CD4-positive, alpha-beta memory T cell (primary cell): ENCODE results near the gene HES3. TPM values are rescaled to one million over a fixed set of nuclear protein-coding genes. Genes with fewer than 3 reads are reported as not detected.

Experiments
- CTCF ChIA-PET: fragments of 350-600 bp; sonication (Branson Sonifier 250); formaldehyde crosslinking; loops from one replicate; lab custom pipeline; 2021; ENCODE audit warnings: inconsistent platforms; ENCODE audit not compliant: partially characterized antibody; lab: Charles Lee
- POLR2A ChIA-PET: fragments of 350-600 bp; sonication (Branson Sonifier 250); formaldehyde crosslinking; loops from one replicate; lab custom pipeline; 2021; ENCODE audit not compliant: partially characterized antibody; lab: Charles Lee
- DNase-seq, 5 donors: peaks; one replicate each; pipeline versions ENCODE4 v3.0.0 to v3.0.0-alpha.2; 2020 to 2022; ENCODE audit warnings: mixed read lengths in 1 of 5
- H3K27ac ChIP-seq: one replicate; pipeline ENCODE4 v1.7.0; 2013; ENCODE audit warnings: low read depth, low read length
- H3K27me3 ChIP-seq: 2 replicates; pipeline ENCODE4 v1.7.0; 2013; ENCODE audit warnings: mild to moderate bottlenecking, low read length, moderate library complexity; ENCODE audit not compliant: insufficient read depth
- H3K36me3 ChIP-seq: 2 replicates; pipeline ENCODE4 v1.7.0; 2013; ENCODE audit warnings: mild to moderate bottlenecking, low read length, moderate library complexity; ENCODE audit not compliant: insufficient read depth
- H3K4me1 ChIP-seq: 2 replicates; pipeline ENCODE4 v1.7.0; 2013; ENCODE audit warnings: mild to moderate bottlenecking, low read length, moderate library complexity; ENCODE audit not compliant: insufficient read depth
- H3K4me3 ChIP-seq, 2 donors: one replicate each; pipeline ENCODE4 v1.7.0; 2013; ENCODE audit warnings: low read length in 2 of 2, mild to moderate bottlenecking in 1 of 2
- H3K9me3 ChIP-seq, 2 donors: one replicate each; pipeline ENCODE4 v1.7.0; 2013; ENCODE audit warnings: low read length in 2 of 2, control low read depth in 1 of 2; ENCODE audit not compliant: control insufficient read depth in 1 of 2
- H3K27ac Mint-ChIP-seq, 7 donors: one replicate each; pipeline ENCODE4 v1.8.0; 2020 to 2021; ENCODE audit warnings: mixed read lengths in 7 of 7, mild to moderate bottlenecking in 6 of 7, inconsistent platforms in 3 of 7, moderate library complexity in 3 of 7
- H3K27me3 Mint-ChIP-seq, 2 donors: one replicate each; pipeline ENCODE4 v1.8.0; 2020 to 2021; ENCODE audit warnings: mixed read lengths in 2 of 2
- H3K36me3 Mint-ChIP-seq, 2 donors: one replicate each; pipeline ENCODE4 v1.8.0; 2020 to 2021; ENCODE audit warnings: mixed read lengths in 2 of 2, inconsistent platforms in 1 of 2, mild to moderate bottlenecking in 1 of 2
- H3K4me1 Mint-ChIP-seq, 4 donors: one replicate each; pipeline ENCODE4 v1.8.0; 2020 to 2021; ENCODE audit warnings: mixed read lengths in 4 of 4, mild to moderate bottlenecking in 1 of 4
- H3K4me3 Mint-ChIP-seq, 8 donors: one replicate each; pipeline ENCODE4 v1.8.0; 2020 to 2021; ENCODE audit warnings: mixed read lengths in 8 of 8, mild to moderate bottlenecking in 7 of 8, moderate library complexity in 6 of 8, inconsistent platforms in 3 of 8
- H3K9me3 Mint-ChIP-seq, 8 donors: one replicate each; pipeline ENCODE4 v1.8.0; 2020 to 2021; ENCODE audit warnings: mixed read lengths in 8 of 8, mild to moderate bottlenecking in 5 of 8, inconsistent platforms in 3 of 8, moderate library complexity in 1 of 8
- intact Hi-C: fragments of 100-400 bp; cut with micrococcal nuclease; formaldehyde crosslinking; loops from one replicate; pipeline ENCODE4 v1.15.1; 2023
- polyA plus RNA-seq, 2 donors: library from polyadenylated mRNA; unstranded; fragments of 300-500 nt; fragmentation: Illumina TruSeq; gene quantifications; one replicate each; pipeline ENCODE4 v1.2.3, GENCODE V29; 2021
- total RNA-seq, 2 experiments: library from RNA; stranded (reverse); gene quantifications; one replicate each; pipeline ENCODE4 v1.2.3, GENCODE V29; 2021

HES3 gene
- total and polyA plus RNA-seq, 4 experiments from 2014 or later = not detected

DNA sequence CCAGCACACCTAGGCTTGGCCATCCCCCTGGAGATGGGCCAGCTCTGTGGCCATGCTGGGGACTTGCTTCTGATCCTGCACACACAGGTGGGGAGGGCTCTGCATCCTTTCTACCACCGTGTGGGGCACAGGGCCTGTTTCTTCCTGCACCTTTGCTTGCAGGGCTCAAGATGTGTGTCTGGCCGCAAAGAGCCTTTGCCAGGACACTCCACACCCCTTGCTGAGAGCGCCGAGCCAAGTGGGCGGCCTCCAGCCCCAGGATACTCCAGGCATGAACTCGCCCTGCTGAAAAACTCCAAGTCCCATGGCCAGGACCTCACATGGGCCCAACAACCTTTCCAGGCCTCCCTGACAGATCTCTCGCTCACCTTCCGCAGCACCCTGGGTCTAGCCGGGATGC is 28.5 kb downstream of the HES3 start:
- Histone ChIP-seq H3K36me3 (no peaks in the 10 kb centered on the region), H3K27ac (no peak overlapping the region), H3K4me1 (no peaks in the 10 kb centered on the region), H3K27me3 (no peaks in the 10 kb centered on the region), H3K9me3 (no peaks in the 10 kb centered on the region), H3K4me3 (no peak overlapping the region)
- DNase-seq = no peak
- H3K9me3 Mint-ChIP-seq = peaks cover 0 to 1% (median 0%) of the 10 kb centered on the region in 8 donors
- intact Hi-C loops = no loop called here
- H3K4me3 Mint-ChIP-seq = no peak overlapping the region
- H3K27me3 Mint-ChIP-seq = no peaks in the 10 kb centered on the region
- peaks cover 0 to 1% of the 10 kb centered on the region in 2 donors for H3K36me3 Mint-ChIP-seq
- ChIA-PET CTCF (no interaction called here), POLR2A (no interaction called here)
- H3K27ac Mint-ChIP-seq = no peak overlapping the region
- H3K4me1 Mint-ChIP-seq = no peaks in the 10 kb centered on the region

DNA sequence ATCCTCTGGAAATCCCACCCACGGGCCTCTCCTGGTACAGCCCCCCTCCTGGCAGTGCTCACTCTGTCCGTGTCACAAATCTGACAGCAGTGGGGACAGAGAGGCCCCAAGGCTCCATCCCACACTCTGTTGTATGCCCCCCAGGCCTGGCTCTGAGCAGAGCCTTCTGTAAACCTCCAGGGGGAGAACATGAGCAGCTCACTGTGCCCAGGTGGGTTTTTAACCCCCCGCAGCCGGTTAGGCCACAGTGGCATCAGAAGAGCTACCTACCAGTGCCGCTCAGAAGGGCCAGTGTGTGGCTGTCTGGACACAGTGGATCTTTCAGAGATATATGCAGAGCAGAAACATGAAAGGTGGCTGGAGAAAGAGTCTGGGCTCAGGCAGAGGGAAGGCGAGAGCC is 28.9 kb downstream of the HES3 start:
- H3K27ac ChIP-seq = no peak overlapping the region
- no peaks in the 10 kb centered on the region for H3K27me3 ChIP-seq
- Mint-ChIP-seq H3K27me3 (no peaks in the 10 kb centered on the region), H3K4me1 (no peaks in the 10 kb centered on the region), H3K4me3 (no peak overlapping the region), H3K9me3 (no peaks in the 10 kb centered on the region), H3K27ac (no peak overlapping the region), H3K36me3 (peaks cover 0 to 3% of the 10 kb centered on the region in 2 donors)
- DNase-seq = no peak
- H3K4me1 ChIP-seq = no peaks in the 10 kb centered on the region
- intact Hi-C loops = no loop called here
- CTCF ChIA-PET = no interaction called here
- no peaks in the 10 kb centered on the region for H3K36me3 ChIP-seq
- POLR2A ChIA-PET = no interaction called here
- no peaks in the 10 kb centered on the region for H3K9me3 ChIP-seq
- no peak overlapping the region for H3K4me3 ChIP-seq

DNA sequence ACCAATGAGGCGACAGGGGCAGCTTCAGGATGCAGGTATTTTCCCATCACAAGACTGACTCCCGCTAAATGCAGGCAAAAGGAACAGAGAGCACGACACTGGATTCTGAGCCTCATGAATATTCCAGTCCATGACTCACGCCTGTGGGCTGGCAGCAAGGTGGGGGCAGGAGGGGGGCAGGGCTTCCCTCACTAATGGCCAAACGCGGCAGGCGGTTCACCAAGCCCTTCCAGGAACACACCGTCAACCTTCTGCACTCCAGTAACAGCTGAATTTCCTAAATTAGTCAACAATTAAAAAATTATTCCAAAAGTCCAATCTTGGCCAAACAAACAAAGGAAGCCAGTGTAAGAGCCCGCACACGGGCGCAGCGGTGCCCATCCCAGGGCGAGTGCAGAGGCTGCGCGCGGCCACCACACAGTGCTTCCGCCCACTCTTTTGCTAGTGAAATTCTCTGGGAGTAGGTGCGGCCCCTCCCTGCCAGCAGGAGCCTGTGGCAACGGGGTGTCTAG is 29.5 kb downstream of the HES3 start:
- Histone ChIP-seq H3K36me3 (no peaks in the 10 kb centered on the region), H3K27ac (no peak overlapping the region)
- CTCF ChIA-PET = no interaction called here

DNA sequence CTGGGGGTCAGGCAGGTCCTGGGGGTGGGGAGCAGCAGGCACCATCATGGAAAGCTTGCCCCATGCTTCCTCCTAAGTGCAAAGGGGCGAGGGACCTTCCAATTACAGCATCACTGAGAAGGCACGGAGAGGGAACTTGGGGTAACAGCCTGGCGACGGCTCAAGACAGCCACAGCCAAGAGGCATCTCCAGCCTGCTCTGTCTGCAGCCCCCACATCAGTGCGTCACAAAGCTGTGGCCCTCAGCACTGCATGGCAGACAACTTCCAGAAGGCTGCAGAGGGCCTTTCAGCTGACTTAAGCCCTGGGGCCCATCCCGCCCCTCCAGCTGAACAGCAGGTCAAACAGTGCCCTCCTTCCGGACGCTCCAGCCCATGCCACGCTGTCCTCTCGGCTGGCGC is 30.1 kb downstream of the HES3 start:
- Histone ChIP-seq H3K36me3 (no peaks in the 10 kb centered on the region), H3K9me3 (no peaks in the 10 kb centered on the region), H3K27me3 (no peaks in the 10 kb centered on the region), H3K4me1 (no peaks in the 10 kb centered on the region), H3K27ac (no peak overlapping the region), H3K4me3 (no peak overlapping the region)
- Mint-ChIP-seq H3K4me3 (no peak overlapping the region), H3K27me3 (no peaks in the 10 kb centered on the region), H3K36me3 (peaks cover 0 to 7% of the 10 kb centered on the region in 2 donors), H3K4me1 (no peaks in the 10 kb centered on the region), H3K9me3 (no peaks in the 10 kb centered on the region), H3K27ac (no peak overlapping the region)
- ChIA-PET CTCF (no interaction called here), POLR2A (no interaction called here)
- intact Hi-C loops = no loop called here
- no peak for DNase-seq

More for the DNA sequence above, 29.5 kb downstream of the HES3 start:
- no peaks in the 10 kb centered on the region for H3K4me1 Mint-ChIP-seq
- Histone ChIP-seq H3K4me3 (no peak overlapping the region), H3K4me1 (no peaks in the 10 kb centered on the region), H3K9me3 (no peaks in the 10 kb centered on the region), H3K27me3 (no peaks in the 10 kb centered on the region)
- H3K4me3 Mint-ChIP-seq = no peak overlapping the region
- peaks cover 0 to 4% of the 10 kb centered on the region in 2 donors for H3K36me3 Mint-ChIP-seq
- no peaks in the 10 kb centered on the region for H3K27me3 Mint-ChIP-seq
- POLR2A ChIA-PET = no interaction called here
- intact Hi-C loops = no loop called here
- no peak for DNase-seq
- no peak overlapping the region for H3K27ac Mint-ChIP-seq
- no peaks in the 10 kb centered on the region for H3K9me3 Mint-ChIP-seq

DNA sequence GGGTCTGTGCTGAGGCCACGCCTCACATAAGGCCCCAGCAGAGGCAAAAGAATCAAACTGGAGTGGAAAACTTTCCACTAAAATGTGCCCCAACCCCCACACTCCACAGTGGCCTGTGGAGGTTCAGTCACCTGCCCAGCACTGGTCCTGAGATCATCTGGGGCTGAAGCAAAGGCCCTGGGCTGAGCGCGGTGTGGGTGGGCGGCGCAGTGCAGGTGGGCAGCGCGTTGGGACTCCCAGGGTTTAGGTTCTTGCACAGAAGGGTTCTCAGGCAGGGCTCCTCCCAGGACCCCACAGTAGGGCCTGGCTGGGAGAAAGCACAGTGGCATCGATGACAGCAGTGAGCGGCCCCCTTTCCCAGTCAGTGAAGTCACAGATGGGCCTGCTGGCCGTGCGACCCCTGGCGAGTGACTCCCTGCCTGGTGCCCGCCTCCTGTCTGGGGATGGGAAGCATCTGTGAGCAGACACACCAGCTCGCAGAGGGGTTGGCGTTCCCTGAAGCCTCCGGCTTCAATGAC is 30.7 kb downstream of the HES3 start:
- Histone ChIP-seq H3K4me3 (no peak overlapping the region), H3K27me3 (no peaks in the 10 kb centered on the region), H3K27ac (no peak overlapping the region), H3K4me1 (no peaks in the 10 kb centered on the region), H3K9me3 (no peaks in the 10 kb centered on the region), H3K36me3 (no peaks in the 10 kb centered on the region)
- POLR2A ChIA-PET = no interaction called here
- CTCF ChIA-PET = no interaction called here
- Mint-ChIP-seq H3K36me3 (peaks cover 0 to 7% of the 10 kb centered on the region in 2 donors), H3K9me3 (no peaks in the 10 kb centered on the region), H3K27ac (no peak overlapping the region), H3K4me1 (no peaks in the 10 kb centered on the region), H3K27me3 (no peaks in the 10 kb centered on the region), H3K4me3 (no peak overlapping the region)
- no peak for DNase-seq
- intact Hi-C loops = no loop called here

DNA sequence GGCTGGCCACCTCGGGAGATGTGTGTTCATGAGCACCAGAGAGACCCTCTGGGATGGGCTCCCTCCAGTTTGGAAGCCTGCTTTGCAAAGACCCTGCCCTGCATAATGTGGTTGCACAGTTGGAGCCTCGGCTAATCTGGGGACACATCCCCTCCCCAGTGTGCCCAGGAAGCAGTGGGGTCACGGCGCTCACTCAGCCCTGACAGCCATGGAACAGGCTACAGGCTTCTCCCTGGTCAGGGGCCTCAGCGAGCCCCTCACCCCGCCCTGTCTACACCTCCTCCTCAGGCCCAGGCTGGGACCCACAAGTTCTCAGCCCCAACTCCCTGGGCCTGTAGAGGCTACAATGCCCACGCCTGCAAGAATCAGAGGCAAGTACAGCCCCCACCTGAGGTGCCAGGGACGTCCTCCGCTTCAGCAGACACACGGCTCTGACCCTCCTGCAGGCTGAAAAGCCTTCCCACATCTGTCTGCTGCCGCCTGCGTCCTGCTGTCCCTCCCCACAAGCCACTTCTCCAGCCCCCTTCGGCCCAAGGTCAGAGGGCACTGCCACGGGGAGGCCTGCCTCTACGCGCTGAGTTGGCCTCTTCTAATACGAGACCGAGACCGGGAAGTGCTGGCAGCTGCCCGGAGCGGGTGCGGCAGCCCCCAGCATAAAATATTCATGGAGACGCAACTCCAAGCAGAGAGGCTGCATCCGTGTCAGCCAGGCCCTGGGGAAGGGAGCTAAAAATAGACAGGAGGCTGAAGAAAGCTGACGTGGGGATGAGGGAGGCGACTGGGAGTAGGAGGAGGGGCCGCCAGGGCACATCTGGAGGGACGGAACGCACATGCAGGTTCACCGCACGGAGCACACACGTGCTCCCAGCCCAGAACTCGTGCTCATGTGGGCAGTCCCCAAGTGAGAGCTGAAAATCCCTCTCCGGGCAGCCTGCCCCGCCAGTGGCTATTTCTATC is 32.1 kb downstream of the HES3 start:
- H3K4me1 ChIP-seq = no peaks in the 10 kb centered on the region
- intact Hi-C loops = no loop called here
- CTCF ChIA-PET = interaction anchor here (0.7 kb wide), 1 partner anchor 51 kb away, joined by 5 read pairs; no protein-coding TSS in a partner anchor
- H3K36me3 ChIP-seq = no peaks in the 10 kb centered on the region
- no peak overlapping the region for H3K4me3 ChIP-seq
- Mint-ChIP-seq H3K9me3 (no peaks in the 10 kb centered on the region), H3K27me3 (no peaks in the 10 kb centered on the region), H3K4me3 (no peak overlapping the region), H3K36me3 (peaks cover 0 to 7% of the 10 kb centered on the region in 2 donors), H3K4me1 (no peaks in the 10 kb centered on the region), H3K27ac (no peak overlapping the region)
- no peaks in the 10 kb centered on the region for H3K27me3 ChIP-seq
- no peak overlapping the region for H3K27ac ChIP-seq
- DNase-seq = no peak
- POLR2A ChIA-PET = no interaction called here
- no peaks in the 10 kb centered on the region for H3K9me3 ChIP-seq

DNA sequence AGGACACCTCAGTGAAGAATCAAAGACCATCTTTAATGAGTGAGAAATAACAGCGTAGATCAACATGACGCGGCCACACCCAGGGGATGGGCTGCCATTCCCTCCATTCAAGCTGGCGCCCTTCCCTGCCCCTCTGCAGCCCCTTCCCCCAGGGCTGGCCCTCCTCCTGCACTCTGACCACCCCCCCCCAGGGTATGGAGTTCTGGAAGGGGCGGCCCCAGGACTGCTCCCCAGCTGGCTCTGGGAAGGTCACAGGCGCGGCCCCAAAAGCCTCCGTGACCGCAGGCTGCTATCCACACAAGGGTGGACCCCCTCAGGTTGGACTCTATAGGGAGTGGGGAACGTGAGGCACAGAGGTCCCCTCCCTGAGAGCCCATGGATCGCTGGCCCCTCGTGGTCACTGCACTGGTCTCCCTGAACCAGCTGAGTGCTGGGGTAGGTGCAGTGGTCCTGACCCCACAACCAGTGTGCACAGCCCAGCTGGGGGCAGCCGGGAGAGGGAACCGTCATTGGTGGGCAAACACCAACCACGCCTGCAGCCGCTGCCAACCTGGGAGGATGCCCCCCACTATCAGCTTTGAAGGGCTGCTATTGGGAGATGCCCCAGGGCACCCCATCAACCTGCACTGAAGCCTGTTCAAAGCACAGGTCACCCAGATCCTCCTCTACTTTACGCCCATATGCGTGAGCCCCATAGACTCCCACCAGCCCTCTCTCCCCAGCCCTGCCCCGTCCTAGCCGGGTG is 33.0 kb downstream of the HES3 start:
- no peaks in the 10 kb centered on the region for H3K36me3 ChIP-seq
- no peak overlapping the region for H3K4me3 Mint-ChIP-seq
- no peak overlapping the region for H3K27ac Mint-ChIP-seq
- intact Hi-C loops = no loop called here
- H3K27me3 Mint-ChIP-seq = no peaks in the 10 kb centered on the region
- no peaks in the 10 kb centered on the region for H3K9me3 ChIP-seq
- peaks cover 0 to 7% of the 10 kb centered on the region in 2 donors for H3K36me3 Mint-ChIP-seq
- no peaks in the 10 kb centered on the region for H3K4me1 ChIP-seq
- DNase-seq = no peak
- no peaks in the 10 kb centered on the region for H3K27me3 ChIP-seq
- ChIA-PET CTCF (no interaction called here), POLR2A (no interaction called here)
- H3K9me3 Mint-ChIP-seq = no peaks in the 10 kb centered on the region
- no peak overlapping the region for H3K4me3 ChIP-seq
- H3K27ac ChIP-seq = no peak overlapping the region
- no peaks in the 10 kb centered on the region for H3K4me1 Mint-ChIP-seq
